HCT116 (cell line): ENCODE data around the gene PDE6D.

ENCODE experiments used
- CTCF ChIP-seq, 3 experiments: fragments of 200-600 bp in 1 of 3; sonication (generic) in 1 of 3; IDR thresholded peaks in 2 of 3; conservative IDR thresholded peaks in 1 of 3; 2 replicates each; pipeline ENCODE4 v1.5.1; 2012 to 2017; ENCODE audit warnings: low read depth in 2 of 3, low read length in 2 of 3, antibody characterized with exemption in 1 of 3, borderline replicate concordance in 1 of 3, control low read depth in 1 of 3, mild to moderate bottlenecking in 1 of 3, mixed read lengths in 1 of 3, mixed run types in 1 of 3, moderate library complexity in 1 of 3; ENCODE audit not compliant: insufficient read depth in 1 of 3
- EZH2 ChIP-seq: fragments of 200-600 bp; sonication (generic); IDR thresholded peaks from 2 replicates; pipeline ENCODE4 v1.6.1; 2017; ENCODE audit warnings: antibody characterized with exemption, mixed run types
- POLR2A ChIP-seq: IDR thresholded peaks from 2 replicates; pipeline ENCODE4 v1.7.0; 2011; ENCODE audit warnings: borderline replicate concordance; ENCODE audit not compliant: insufficient read depth, insufficient read length; ENCODE audit errors: extremely low read depth
- POLR2AphosphoS5 ChIP-seq: IDR thresholded peaks from 2 replicates; pipeline ENCODE4 v1.6.1; 2011; ENCODE audit warnings: mild to moderate bottlenecking, low read depth, low read length, moderate library complexity
- REST ChIP-seq: IDR thresholded peaks from 2 replicates; pipeline ENCODE4 v1.6.1; 2012; ENCODE audit warnings: low read depth

GRCh38 chr2:231769170-231770136 lies 11.6 kb downstream of the PDE6D start:
- TF ChIP-seq REST (no peak), CTCF (IDR thresholded peaks at IDR 0.05 in 2 of 3, conservative IDR thresholded peaks at IDR 0.05 in 1 of 3; ENCODE audit: borderline replicate concordance in 1 of 3, insufficient read depth in 1 of 3, low read depth in 2 of 3, low read length in 2 of 3) (no peak), POLR2A (no peak), POLR2AphosphoS5 (no peak), EZH2 (no peak)
